SH-SY5Y (cell line): ENCODE data around the gene UQCRFS1.

Source experiments
- GATA2 ChIP-seq: IDR thresholded peaks from 2 replicates; pipeline ENCODE4 v1.6.1; 2011; ENCODE audit warnings: mild to moderate bottlenecking, low read depth, low read length
- GATA3 ChIP-seq: IDR thresholded peaks from 2 replicates; pipeline ENCODE4 v1.6.1; 2011; ENCODE audit warnings: low read depth, mild to moderate bottlenecking, low read length, moderate library complexity

GRCh38 chr19:29248332-29248844 lies 35.4 kb upstream of the UQCRFS1 start:
- no peak for TF ChIP-seq GATA3
- no peak for TF ChIP-seq GATA2
